Astrocyte (in vitro differentiated cells and primary cell): ENCODE results near the gene IFNGR2. TPM values are rescaled to one million over a fixed set of nuclear protein-coding genes. Genes with fewer than 3 reads are reported as not detected.

Experiments
- DNase-seq: peaks from one replicate; pipeline ENCODE4 v3.0.0-alpha.2; 2010; ENCODE audit warnings: low read depth
- FAIRE-seq: peaks from 2 replicates; lab custom pipeline; 2011; peaks lifted over from hg19 to GRCh38; lab: Jason Lieb, UNC
- H2AFZ ChIP-seq: 2 replicates; pipeline ENCODE4 v1.6.0; 2012; ENCODE audit warnings: low read depth, low read length, inconsistent platforms
- H3K27ac ChIP-seq: 2 replicates; pipeline ENCODE4 v1.5.1; 2011; ENCODE audit warnings: low read depth, low read length, inconsistent platforms
- H3K27me3 ChIP-seq: 2 replicates; pipeline ENCODE4 v1.6.0; 2011; ENCODE audit warnings: low read length, inconsistent platforms; ENCODE audit not compliant: insufficient read depth
- H3K36me3 ChIP-seq: 2 replicates; pipeline ENCODE4 v1.5.1; 2011; ENCODE audit warnings: low read length, inconsistent platforms; ENCODE audit not compliant: insufficient read depth
- H3K4me1 ChIP-seq: 2 replicates; pipeline ENCODE4 v1.5.1; 2011; ENCODE audit warnings: low read length, inconsistent platforms; ENCODE audit not compliant: insufficient read depth
- H3K4me2 ChIP-seq: 2 replicates; pipeline ENCODE4 v1.6.0; 2012; ENCODE audit warnings: low read length, inconsistent platforms
- H3K4me3 ChIP-seq: 2 replicates; pipeline ENCODE4 v1.5.1; 2011; ENCODE audit warnings: low read depth, mild to moderate bottlenecking, low read length, inconsistent platforms; ENCODE audit not compliant: insufficient read depth
- H3K79me2 ChIP-seq: 2 replicates; pipeline ENCODE4 v1.6.0; 2012; ENCODE audit warnings: mild to moderate bottlenecking, low read length, inconsistent platforms; ENCODE audit not compliant: insufficient read depth
- H3K9ac ChIP-seq: 2 replicates; pipeline ENCODE4 v1.6.0; 2012; ENCODE audit warnings: mild to moderate bottlenecking, low read length, inconsistent platforms
- H3K9me3 ChIP-seq: 2 replicates; pipeline ENCODE4 v1.5.1; 2012; ENCODE audit warnings: low read depth, mild to moderate bottlenecking, low read length, inconsistent platforms; ENCODE audit not compliant: insufficient read depth
- H4K20me1 ChIP-seq: 2 replicates; pipeline ENCODE4 v1.6.0; 2012; ENCODE audit warnings: low read length, inconsistent platforms; ENCODE audit not compliant: insufficient read depth
- H3K27ac Mint-ChIP-seq: one replicate; pipeline ENCODE4 v1.8.0; 2021; ENCODE audit warnings: mild to moderate bottlenecking, mixed read lengths; ENCODE audit not compliant: unreplicated experiment
- H3K27me3 Mint-ChIP-seq: one replicate; pipeline ENCODE4 v1.8.0; 2021; ENCODE audit warnings: low read depth, mixed read lengths; ENCODE audit not compliant: unreplicated experiment
- H3K36me3 Mint-ChIP-seq: one replicate; pipeline ENCODE4 v1.8.0; 2021; ENCODE audit warnings: low read depth, mixed read lengths; ENCODE audit not compliant: unreplicated experiment
- H3K4me1 Mint-ChIP-seq: one replicate; pipeline ENCODE4 v1.8.0; 2021; ENCODE audit warnings: low read depth, mixed read lengths; ENCODE audit not compliant: unreplicated experiment
- H3K4me3 Mint-ChIP-seq: one replicate; pipeline ENCODE4 v1.8.0; 2021; ENCODE audit warnings: mild to moderate bottlenecking, moderate library complexity, mixed read lengths; ENCODE audit not compliant: unreplicated experiment
- H3K9me3 Mint-ChIP-seq: one replicate; pipeline ENCODE4 v1.8.0; 2021; ENCODE audit warnings: mild to moderate bottlenecking, mixed read lengths; ENCODE audit not compliant: unreplicated experiment
- EZH2 ChIP-seq: IDR thresholded peaks from 2 replicates; pipeline ENCODE4 v1.6.1; 2012; ENCODE audit warnings: mild to moderate bottlenecking, low read length, inconsistent platforms; ENCODE audit not compliant: insufficient read depth
- total RNA-seq: library from RNA; stranded (reverse); gene quantifications from 2 replicates; pipeline ENCODE4 v1.2.1, GENCODE V29; 2021
- TF ChIP-seq, protein P1 (sequence below): IDR thresholded peaks from 2 replicates; pipeline ENCODE4 v1.5.1; 2011; ENCODE audit warnings: low read depth, mild to moderate bottlenecking, inconsistent platforms, low read length, moderate library complexity; ENCODE audit not compliant: insufficient read depth

Gene IFNGR2
- total RNA-seq, 1 donor from 2014 or later = 58.9 TPM

DNA sequence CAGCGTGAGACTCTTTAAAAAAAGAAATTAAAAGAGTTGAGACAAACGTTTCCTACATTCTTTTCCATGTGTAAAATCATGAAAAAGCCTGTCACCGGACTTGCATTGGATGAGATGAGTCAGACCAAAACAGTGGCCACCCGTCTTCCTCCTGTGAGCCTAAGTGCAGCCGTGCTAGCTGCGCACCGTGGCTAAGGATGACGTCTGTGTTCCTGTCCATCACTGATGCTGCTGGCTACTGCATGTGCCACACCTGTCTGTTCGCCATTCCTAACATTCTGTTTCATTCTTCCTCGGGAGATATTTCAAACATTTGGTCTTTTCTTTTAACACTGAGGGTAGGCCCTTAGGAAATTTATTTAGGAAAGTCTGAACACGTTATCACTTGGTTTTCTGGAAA, 47.2 kb upstream of the IFNGR2 start:
- Histone ChIP-seq H3K9ac (no peak overlapping the region), H3K4me1 (peaks cover 9% of the 10 kb centered on the region), H3K9me3 (no peaks in the 10 kb centered on the region), H3K4me2 (no peak overlapping the region), H2AFZ (no peak overlapping the region), H4K20me1 (no peaks in the 10 kb centered on the region), H3K36me3 (peaks cover 12% of the 10 kb centered on the region), H3K4me3 (no peak overlapping the region), H3K79me2 (no peaks in the 10 kb centered on the region), H3K27me3 (no peaks in the 10 kb centered on the region), H3K27ac (no peak overlapping the region)
- H3K4me1 Mint-ChIP-seq = peaks cover 3% of the 10 kb centered on the region
- H3K4me3 Mint-ChIP-seq = no peak overlapping the region
- FAIRE-seq (no peak), DNase-seq (no peak)
- peaks cover 2% of the 10 kb centered on the region for H3K9me3 Mint-ChIP-seq
- TF ChIP-seq EZH2 = no peak
- TF ChIP-seq, protein P1, sequence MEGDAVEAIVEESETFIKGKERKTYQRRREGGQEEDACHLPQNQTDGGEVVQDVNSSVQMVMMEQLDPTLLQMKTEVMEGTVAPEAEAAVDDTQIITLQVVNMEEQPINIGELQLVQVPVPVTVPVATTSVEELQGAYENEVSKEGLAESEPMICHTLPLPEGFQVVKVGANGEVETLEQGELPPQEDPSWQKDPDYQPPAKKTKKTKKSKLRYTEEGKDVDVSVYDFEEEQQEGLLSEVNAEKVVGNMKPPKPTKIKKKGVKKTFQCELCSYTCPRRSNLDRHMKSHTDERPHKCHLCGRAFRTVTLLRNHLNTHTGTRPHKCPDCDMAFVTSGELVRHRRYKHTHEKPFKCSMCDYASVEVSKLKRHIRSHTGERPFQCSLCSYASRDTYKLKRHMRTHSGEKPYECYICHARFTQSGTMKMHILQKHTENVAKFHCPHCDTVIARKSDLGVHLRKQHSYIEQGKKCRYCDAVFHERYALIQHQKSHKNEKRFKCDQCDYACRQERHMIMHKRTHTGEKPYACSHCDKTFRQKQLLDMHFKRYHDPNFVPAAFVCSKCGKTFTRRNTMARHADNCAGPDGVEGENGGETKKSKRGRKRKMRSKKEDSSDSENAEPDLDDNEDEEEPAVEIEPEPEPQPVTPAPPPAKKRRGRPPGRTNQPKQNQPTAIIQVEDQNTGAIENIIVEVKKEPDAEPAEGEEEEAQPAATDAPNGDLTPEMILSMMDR = no peak
- peaks cover 4% of the 10 kb centered on the region for H3K36me3 Mint-ChIP-seq
- H3K27ac Mint-ChIP-seq = no peak overlapping the region
- no peaks in the 10 kb centered on the region for H3K27me3 Mint-ChIP-seq

DNA sequence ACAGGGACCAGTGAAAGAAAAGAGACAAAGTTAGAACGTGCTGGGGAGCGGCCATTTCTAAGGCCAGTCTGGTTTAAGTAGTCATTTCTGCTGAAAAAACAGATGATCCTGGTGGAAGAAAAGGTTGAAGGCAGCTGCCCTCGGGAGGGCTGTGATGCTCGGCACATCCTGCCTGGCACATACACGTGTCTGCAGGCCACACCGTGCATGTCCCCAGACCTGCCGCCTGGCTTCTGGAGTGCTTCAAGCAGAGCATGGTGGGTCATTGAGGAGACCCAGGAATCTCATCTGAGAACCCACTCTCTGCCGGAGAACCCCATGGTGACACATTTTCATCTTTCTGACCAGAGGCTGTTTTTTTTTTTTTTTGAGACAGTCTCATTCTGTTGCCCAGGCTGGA, 46.0 kb upstream of the IFNGR2 start:
- no peak overlapping the region for H3K4me3 ChIP-seq
- H3K36me3 Mint-ChIP-seq = peaks cover 4% of the 10 kb centered on the region
- no peaks in the 10 kb centered on the region for H3K27me3 Mint-ChIP-seq
- H3K79me2 ChIP-seq = no peaks in the 10 kb centered on the region
- no peak for DNase-seq
- peaks cover 8% of the 10 kb centered on the region for H3K36me3 ChIP-seq
- H3K27ac ChIP-seq = no peak overlapping the region
- peaks cover 10% of the 10 kb centered on the region for H3K4me1 Mint-ChIP-seq
- no peak for FAIRE-seq
- H3K27ac Mint-ChIP-seq = no peak overlapping the region
- no peak overlapping the region for H3K4me3 Mint-ChIP-seq
- TF ChIP-seq, protein P1 = no peak
- TF ChIP-seq EZH2 = no peak
- no peak overlapping the region for H2AFZ ChIP-seq
- no peak overlapping the region for H3K4me2 ChIP-seq
- no peak overlapping the region for H3K9ac ChIP-seq
- H3K27me3 ChIP-seq = no peaks in the 10 kb centered on the region
- peaks cover 2% of the 10 kb centered on the region for H3K9me3 Mint-ChIP-seq
- no peaks in the 10 kb centered on the region for H3K9me3 ChIP-seq
- no peaks in the 10 kb centered on the region for H4K20me1 ChIP-seq
- H3K4me1 ChIP-seq = peaks cover 13% of the 10 kb centered on the region

DNA sequence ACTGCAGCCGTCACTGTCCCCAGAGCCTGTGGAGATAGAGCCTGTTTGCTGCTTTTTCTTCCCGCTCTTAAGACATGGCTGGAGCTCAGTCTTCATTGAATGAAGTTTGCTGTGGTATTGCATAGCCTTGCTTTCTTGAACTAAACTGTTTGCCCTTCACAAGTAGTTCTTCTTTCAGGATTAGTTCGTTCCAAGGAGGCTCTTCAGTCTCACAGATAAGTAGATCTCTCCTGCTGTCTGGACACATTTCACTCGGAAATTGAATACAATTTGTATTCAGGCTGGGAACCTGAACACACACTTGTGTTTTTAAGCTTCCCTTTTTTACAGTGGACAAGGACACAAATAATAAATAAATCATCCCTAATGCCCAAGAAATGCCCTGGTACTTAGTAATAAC, 43.8 kb upstream of the IFNGR2 start:
- Histone ChIP-seq H3K4me1 (peaks cover 13% of the 10 kb centered on the region), H3K4me2 (no peak overlapping the region), H3K9me3 (no peaks in the 10 kb centered on the region), H3K27ac (no peak overlapping the region), H3K79me2 (no peaks in the 10 kb centered on the region), H4K20me1 (no peaks in the 10 kb centered on the region), H3K36me3 (peaks cover 8% of the 10 kb centered on the region), H3K4me3 (no peak overlapping the region), H2AFZ (no peak overlapping the region), H3K9ac (no peak overlapping the region), H3K27me3 (no peaks in the 10 kb centered on the region)
- Mint-ChIP-seq H3K9me3 (no peaks in the 10 kb centered on the region), H3K27me3 (no peaks in the 10 kb centered on the region), H3K27ac (no peak overlapping the region), H3K4me1 (peaks cover 10% of the 10 kb centered on the region), H3K36me3 (peaks cover 2% of the 10 kb centered on the region), H3K4me3 (no peak overlapping the region)
- FAIRE-seq (no peak), DNase-seq (no peak)
- TF ChIP-seq, protein P1 = no peak
- no peak for TF ChIP-seq EZH2
